ENCODE data around the gene TSNAXIP1. TPM values are rescaled to one million over a fixed set of nuclear protein-coding genes. Genes with fewer than 3 reads are reported as not detected.

The TSNAXIP1 gene
- total and polyA plus RNA-seq, 2 experiments from 2014 or later, result 0.97 to 2.4 TPM

GRCh38 chr16:67766291-67766690 lies 40.4 kb upstream of the TSNAXIP1 start:
- Histone ChIP-seq H2AFZ (no peak overlapping the region), H3K4me3 (no peak overlapping the region), H3K4me2 (no peak overlapping the region), H3K4me1 (ENCODE audit: insufficient read depth) (no peaks in the 10 kb centered on the region), H3F3A (replicated peaks; ENCODE audit: low read depth) (no peaks in the 10 kb centered on the region), H3K36me3 (ENCODE audit: insufficient read depth) (0 out of 2 replicates have a peak, but pooled peaks cover 4% of the 10 kb centered on the region), H4K20me1 (replicated peaks; ENCODE audit: insufficient read depth) (no peaks in the 10 kb centered on the region), H3K27ac (ENCODE audit: low read depth) (no peak overlapping the region), H3K27me3 (ENCODE audit: insufficient read depth) (no peaks in the 10 kb centered on the region), H3K9me2 (ENCODE audit: insufficient read depth) (no peaks in the 10 kb centered on the region), H3K79me2 (replicated peaks; ENCODE audit: insufficient read depth) (no peaks in the 10 kb centered on the region)
- Mint-ChIP-seq H3K4me1 (no peaks in the 10 kb centered on the region), H3K9me3 (no peaks in the 10 kb centered on the region), H3K36me3 (ENCODE audit: low read depth) (peaks cover 4% of the 10 kb centered on the region; the same call in 1 of the 3 replicates), H3K27me3 (ENCODE audit: insufficient read depth, low read depth, poor library complexity) (no peaks in the 10 kb centered on the region), H3K4me3 (no peak overlapping the region), H3K27ac (no peak overlapping the region)
- no peak for TF ChIP-seq POLR2AphosphoS5 (IDR thresholded peaks at IDR 0.05; ENCODE audit: low read depth)
- no peak for TF ChIP-seq EZH2 (IDR thresholded peaks at IDR 0.05; ENCODE audit: low read depth, unreplicated experiment)
- TF ChIP-seq EZH2phosphoT487 (IDR thresholded peaks at IDR 0.05; ENCODE audit: unreplicated experiment), result no peak
- TF ChIP-seq ZNF114 (CRISPR knock-in tag; IDR thresholded peaks at IDR 0.05), result no peak
- TF ChIP-seq ZNF331 (CRISPR knock-in tag; IDR thresholded peaks at IDR 0.05; ENCODE audit: low read depth), result no peak
- no peak for TF ChIP-seq NANOG (IDR thresholded peaks at IDR 0.05; ENCODE audit: borderline replicate concordance)
- no peak for TF ChIP-seq CTCF (conservative IDR thresholded peaks at IDR 0.05; ENCODE audit: low read depth in 2 of 2)
- TF ChIP-seq ETS1 (IDR thresholded peaks at IDR 0.05), result no peak
- DNase-seq (ENCODE audit: low spot score) (no peak), ATAC-seq (peak; percentile 24; the same call in 2 of the 3 replicates)

- Histone ChIP-seq H3K4me2 (no peak overlapping the region), H3K4me1 (ENCODE audit: insufficient read depth) (no peaks in the 10 kb centered on the region), H3K27me3 (ENCODE audit: insufficient read depth) (no peaks in the 10 kb centered on the region), H2AFZ (no peak overlapping the region), H4K20me1 (replicated peaks; ENCODE audit: insufficient read depth) (no peaks in the 10 kb centered on the region; the same call in 1 of the 2 replicates), H3K4me3 (no peak overlapping the region), H3K9me2 (ENCODE audit: insufficient read depth) (no peaks in the 10 kb centered on the region), H3F3A (replicated peaks; ENCODE audit: low read depth) (no peaks in the 10 kb centered on the region), H3K36me3 (ENCODE audit: insufficient read depth) (0 out of 2 replicates have a peak, but pooled peaks cover 4% of the 10 kb centered on the region), H3K27ac (ENCODE audit: low read depth) (no peak overlapping the region), H3K79me2 (replicated peaks; ENCODE audit: insufficient read depth) (no peaks in the 10 kb centered on the region)
- Mint-ChIP-seq H3K4me3 (no peak overlapping the region), H3K27ac (no peak overlapping the region), H3K27me3 (ENCODE audit: insufficient read depth, low read depth, poor library complexity) (peaks cover 3% of the 10 kb centered on the region), H3K9me3 (no peaks in the 10 kb centered on the region), H3K36me3 (ENCODE audit: low read depth) (peaks cover 4% of the 10 kb centered on the region; the same call in 2 of the 3 replicates), H3K4me1 (no peaks in the 10 kb centered on the region)
- no peak for DNase-seq (ENCODE audit: low spot score)
- ATAC-seq, result no peak
- no peak for TF ChIP-seq ZNF114 (CRISPR knock-in tag; IDR thresholded peaks at IDR 0.05)
- TF ChIP-seq CTCF (conservative IDR thresholded peaks at IDR 0.05; ENCODE audit: low read depth in 2 of 2), result no peak
- TF ChIP-seq EZH2 (IDR thresholded peaks at IDR 0.05; ENCODE audit: low read depth, unreplicated experiment), result no peak
- TF ChIP-seq STAT1 (IDR thresholded peaks at IDR 0.05; ENCODE audit: unreplicated experiment), result no peak
- no peak for TF ChIP-seq JUNB (IDR thresholded peaks at IDR 0.05; ENCODE audit: unreplicated experiment)
- no peak for TF ChIP-seq CREB1 (CRISPR knock-in tag; IDR thresholded peaks at IDR 0.05; ENCODE audit: low read depth)
- TF ChIP-seq EZH2phosphoT487 (IDR thresholded peaks at IDR 0.05; ENCODE audit: unreplicated experiment), result no peak
- TF ChIP-seq NANOG (IDR thresholded peaks at IDR 0.05; ENCODE audit: borderline replicate concordance), result no peak
Observed at GRCh38 chr16:67767953-67768352, 38.7 kb upstream of the TSNAXIP1 start.

Measured in GM23338 (cell line).